ENCODE measurements around the gene CDH4. TPM values are rescaled to one million over a fixed set of nuclear protein-coding genes. Genes with fewer than 3 reads are reported as not detected.

The CDH4 gene
- total and polyA plus RNA-seq, 9 donors: 0.12 to 4.4 (median 0.36) TPM

- Histone ChIP-seq H3K36me3 (no peaks in the 10 kb centered on the region), H3K27me3 (no peaks in the 10 kb centered on the region), H3K4me3 (no peak overlapping the region), H3K4me1 (ENCODE audit: insufficient read depth) (peaks cover 2% of the 10 kb centered on the region), H3K27ac (no peak overlapping the region), H3K9me3 (no peaks in the 10 kb centered on the region)
- DNase-seq: no peak
- TF ChIP-seq POLR2A (IDR thresholded peaks at IDR 0.05) (no peak), EP300 (IDR thresholded peaks at IDR 0.05) (no peak), CTCF (IDR thresholded peaks at IDR 0.05) (no peak)
- 38 to 59% (median 38%) methylated on average over 19 of the region's 19 CpGs for WGBS, 3 donors
- intact Hi-C loops (cut with DNase I): no loop called here
Measured at GRCh38 chr20:61621035-61621730, 369.1 kb downstream of the CDH4 start.

- H3K4me3 ChIP-seq: no peak overlapping the region
- intact Hi-C loops (cut with DNase I): no loop called here
- H3K27me3 ChIP-seq: no peaks in the 10 kb centered on the region
- peaks cover 2% of the 10 kb centered on the region for H3K4me1 ChIP-seq (ENCODE audit: insufficient read depth)
- no peak for TF ChIP-seq CTCF (IDR thresholded peaks at IDR 0.05)
- TF ChIP-seq EP300 (IDR thresholded peaks at IDR 0.05): no peak
- H3K9me3 ChIP-seq: no peaks in the 10 kb centered on the region
- no peak overlapping the region for H3K27ac ChIP-seq
- no peak for DNase-seq
- 55 to 84% (median 65%) methylated on average over 10 of the region's 10 CpGs for WGBS, 3 donors
- no peaks in the 10 kb centered on the region for H3K36me3 ChIP-seq
Measured at GRCh38 chr20:61621852-61622251, 369.8 kb downstream of the CDH4 start.

- no peak overlapping the region for H3K4me3 ChIP-seq
- H3K27me3 ChIP-seq: no peaks in the 10 kb centered on the region
- no peaks in the 10 kb centered on the region for H3K36me3 ChIP-seq
- no peak for DNase-seq
- no peaks in the 10 kb centered on the region for H3K9me3 ChIP-seq
- intact Hi-C loops (cut with DNase I): no loop called here
- H3K4me1 ChIP-seq (ENCODE audit: insufficient read depth): peaks cover 2% of the 10 kb centered on the region
- no peak for TF ChIP-seq POLR2A (IDR thresholded peaks at IDR 0.05)
- no peak for TF ChIP-seq CTCF (IDR thresholded peaks at IDR 0.05)
- no peak for TF ChIP-seq EP300 (IDR thresholded peaks at IDR 0.05)
- H3K27ac ChIP-seq: no peak overlapping the region
- 88 to 89% (median 89%) methylated on average over 11 of the region's 11 CpGs for WGBS, 3 donors
Measured at GRCh38 chr20:61623451-61623850, 371.4 kb downstream of the CDH4 start.

GRCh38 chr20:61625246-61625645 lies 373.2 kb downstream of the CDH4 start:
- H3K9me3 ChIP-seq: no peaks in the 10 kb centered on the region
- H3K4me1 ChIP-seq (ENCODE audit: insufficient read depth): peaks cover 3% of the 10 kb centered on the region
- no peak overlapping the region for H3K27ac ChIP-seq
- DNase-seq: no peak
- no peaks in the 10 kb centered on the region for H3K27me3 ChIP-seq
- no peak overlapping the region for H3K4me3 ChIP-seq
- TF ChIP-seq POLR2A (IDR thresholded peaks at IDR 0.05): no peak
- TF ChIP-seq EP300 (IDR thresholded peaks at IDR 0.05): no peak
- no peak for TF ChIP-seq CTCF (IDR thresholded peaks at IDR 0.05)
- intact Hi-C loops (cut with DNase I): no loop called here
- whole genome bisulfite sequencing, 3 donors: 60 to 66% (median 62%) methylated on average over 8 of the region's 8 CpGs
- H3K36me3 ChIP-seq: no peaks in the 10 kb centered on the region

All from ovary (tissue), 9 donors.